Lower leg skin (tissue), 3 donors: ENCODE data around the gene KDELR1.

Source experiments
- POLR2A ChIP-seq, 2 donors: fragments of 450-650 bp; IDR thresholded peaks; one replicate each; pipeline ENCODE4 v1.6.1; 2016 to 2017; ENCODE audit warnings: antibody characterized with exemption in 2 of 2, mild to moderate bottlenecking in 1 of 2, moderate library complexity in 1 of 2
- TF ChIP-seq, protein P1 (sequence below), 3 donors: fragments of 450-650 bp; IDR thresholded peaks; one replicate each; pipeline ENCODE4 v1.5.1; 2016; ENCODE audit warnings: antibody characterized with exemption in 3 of 3, mild to moderate bottlenecking in 3 of 3, moderate library complexity in 2 of 3

- TF ChIP-seq, protein P1, sequence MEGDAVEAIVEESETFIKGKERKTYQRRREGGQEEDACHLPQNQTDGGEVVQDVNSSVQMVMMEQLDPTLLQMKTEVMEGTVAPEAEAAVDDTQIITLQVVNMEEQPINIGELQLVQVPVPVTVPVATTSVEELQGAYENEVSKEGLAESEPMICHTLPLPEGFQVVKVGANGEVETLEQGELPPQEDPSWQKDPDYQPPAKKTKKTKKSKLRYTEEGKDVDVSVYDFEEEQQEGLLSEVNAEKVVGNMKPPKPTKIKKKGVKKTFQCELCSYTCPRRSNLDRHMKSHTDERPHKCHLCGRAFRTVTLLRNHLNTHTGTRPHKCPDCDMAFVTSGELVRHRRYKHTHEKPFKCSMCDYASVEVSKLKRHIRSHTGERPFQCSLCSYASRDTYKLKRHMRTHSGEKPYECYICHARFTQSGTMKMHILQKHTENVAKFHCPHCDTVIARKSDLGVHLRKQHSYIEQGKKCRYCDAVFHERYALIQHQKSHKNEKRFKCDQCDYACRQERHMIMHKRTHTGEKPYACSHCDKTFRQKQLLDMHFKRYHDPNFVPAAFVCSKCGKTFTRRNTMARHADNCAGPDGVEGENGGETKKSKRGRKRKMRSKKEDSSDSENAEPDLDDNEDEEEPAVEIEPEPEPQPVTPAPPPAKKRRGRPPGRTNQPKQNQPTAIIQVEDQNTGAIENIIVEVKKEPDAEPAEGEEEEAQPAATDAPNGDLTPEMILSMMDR (IDR thresholded peaks at IDR 0.05) = no peak
- TF ChIP-seq POLR2A (IDR thresholded peaks at IDR 0.05) = no peak
Observed at GRCh38 chr19:48379058-48379457, 12.3 kb downstream of the KDELR1 start.
